NCI-H526 (cell line): Measurements from ENCODE around the gene KDM3B.
"Not testable (repeated sequence)": the region's sequence is repeated elsewhere in the genome, so short reads cannot be mapped to it uniquely, and the experiment has no call there.

Experiments used
- DNase-seq, 2 experiments: peaks; one replicate each; lab custom pipeline; 2025; lab: John Stamatoyannopoulos, UW

KDM3B gene

DNA sequence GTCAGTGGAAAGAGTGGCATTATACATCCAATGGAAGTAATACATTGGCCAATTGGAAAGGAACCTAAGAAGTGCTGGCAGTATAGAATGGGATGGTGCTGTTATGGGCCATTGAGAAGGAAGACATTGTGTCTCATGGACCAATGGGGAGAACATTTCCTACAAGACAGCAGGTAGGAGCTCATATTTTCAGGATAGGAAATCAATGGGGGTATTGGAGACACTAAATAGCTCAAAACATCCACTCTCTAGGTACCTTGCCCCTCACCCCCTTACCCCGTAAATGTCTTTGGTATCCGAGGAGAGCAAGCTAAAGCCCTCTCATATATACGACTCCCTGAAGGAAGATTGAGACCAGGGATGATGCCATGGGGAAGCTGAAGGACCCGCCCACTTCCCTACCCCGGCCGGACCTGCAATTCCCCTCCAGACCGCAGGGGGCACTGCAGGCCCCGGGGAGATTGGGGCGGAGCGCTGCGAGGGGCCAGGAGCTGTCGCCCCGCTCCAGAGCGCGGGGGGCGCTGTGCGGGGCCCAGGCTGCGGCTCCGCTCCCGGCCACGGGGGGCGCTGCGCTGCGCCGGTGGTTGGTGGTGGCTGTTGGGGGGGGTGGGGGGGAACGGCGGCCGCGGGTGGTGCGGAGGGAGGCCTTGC lies at the start of gene KDM3B:
Gene KDM3B, plus strand, starts transcription at position 615 of the 651 bp plus-strand sequence. CDS start 111 bp downstream, outside the sequence.
- peak; percentile 13 to 89 for DNase-seq

DNA sequence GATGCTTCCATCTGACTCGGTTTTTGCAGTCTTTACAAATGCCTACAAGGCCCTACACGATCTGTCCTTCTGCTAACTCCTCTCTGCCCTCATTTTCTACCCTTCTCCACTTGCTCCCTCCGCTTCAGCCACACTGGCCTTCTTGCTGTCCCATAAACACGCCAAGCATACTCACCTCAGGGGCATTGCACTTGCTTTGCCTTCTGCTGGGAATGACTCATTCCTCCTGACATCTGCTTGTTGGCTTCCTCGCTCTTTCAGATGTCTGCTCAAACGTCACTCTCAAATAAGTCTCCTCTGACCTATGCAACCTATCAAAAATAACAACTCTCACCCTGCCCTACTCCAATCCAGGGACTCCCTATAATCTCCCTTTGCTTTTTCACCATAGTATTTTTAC lies 49.1 kb upstream of the KDM3B start:
- no peak for DNase-seq

GRCh38 chr5:138305797-138306196 lies 46.7 kb upstream of the KDM3B start:
- DNase-seq = peak; percentile 21 to 25

- no peak for DNase-seq
These were observed 36.7 kb upstream of the KDM3B start for GRCh38 chr5:138315751-138316278.

DNA sequence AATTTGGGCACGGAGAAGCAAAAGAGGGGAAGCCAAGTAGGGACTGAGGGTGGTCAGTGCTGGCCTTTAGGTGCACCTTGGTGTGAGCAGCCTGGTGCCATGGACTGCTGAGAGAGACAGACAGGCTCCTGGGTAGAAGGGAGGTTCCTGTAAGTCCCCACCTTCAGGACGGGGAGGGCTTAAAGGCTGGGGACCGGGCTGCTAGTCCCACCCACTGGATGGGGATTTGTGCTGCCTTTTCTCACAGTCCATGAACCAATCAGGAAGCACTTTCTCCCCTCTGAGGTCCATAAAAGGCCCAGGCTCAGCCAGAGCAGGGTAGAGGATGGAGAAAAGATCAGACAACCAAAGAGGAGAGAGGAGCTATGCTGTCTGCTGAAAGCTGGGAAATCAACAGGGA lies 36.1 kb upstream of the KDM3B start:
- no peak for DNase-seq

DNA sequence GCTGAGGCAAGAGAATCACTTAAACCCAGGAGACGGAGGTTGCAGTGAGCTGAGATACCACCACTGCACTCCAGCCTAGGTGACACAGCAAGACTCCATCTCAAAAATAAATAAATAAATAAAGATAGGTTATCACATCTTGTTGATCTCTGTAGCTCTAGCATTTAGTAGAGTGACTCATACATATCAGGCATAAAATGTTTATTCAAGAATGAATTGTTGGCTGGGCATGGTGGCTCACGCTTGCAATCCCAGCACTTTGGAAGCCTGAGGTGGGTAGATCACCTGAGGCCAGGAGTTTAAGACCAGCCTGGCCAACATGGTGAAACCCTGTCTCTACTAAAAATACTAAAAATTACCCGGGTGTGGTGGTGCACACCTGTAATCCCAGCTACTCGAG lies 34.3 kb upstream of the KDM3B start:
- DNase-seq = not testable (repeated sequence)

DNA sequence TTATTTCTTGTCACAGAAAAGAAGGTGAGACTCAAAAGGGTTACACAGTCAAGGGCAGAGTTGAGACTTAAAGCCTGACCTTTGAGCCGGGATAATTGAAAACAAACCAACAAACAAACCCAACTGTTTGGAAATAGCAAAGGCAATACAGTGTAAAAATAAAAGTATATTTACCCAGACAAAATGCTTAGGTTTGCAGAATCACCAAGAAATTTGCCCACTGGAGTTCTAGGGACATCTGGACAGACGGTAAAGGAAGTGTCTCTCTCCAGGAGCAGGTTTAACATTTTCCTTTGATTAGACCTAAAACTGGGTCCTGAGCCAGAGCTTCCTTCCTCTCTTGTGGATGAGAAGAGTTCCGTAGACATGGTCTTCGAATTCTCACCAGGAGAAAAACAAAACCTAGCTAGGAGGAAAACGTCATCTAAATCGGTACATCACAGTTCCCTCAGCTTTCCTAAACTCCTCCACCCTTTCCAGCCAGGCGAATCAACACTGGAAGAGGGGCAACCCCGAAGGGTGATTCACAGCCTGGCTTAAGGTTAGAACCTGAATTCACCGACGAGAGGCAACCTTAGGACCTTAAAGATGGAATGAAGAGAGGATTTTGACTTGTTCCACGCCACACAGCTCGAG lies 21.6 kb upstream of the KDM3B start:
- no peak for DNase-seq

DNA sequence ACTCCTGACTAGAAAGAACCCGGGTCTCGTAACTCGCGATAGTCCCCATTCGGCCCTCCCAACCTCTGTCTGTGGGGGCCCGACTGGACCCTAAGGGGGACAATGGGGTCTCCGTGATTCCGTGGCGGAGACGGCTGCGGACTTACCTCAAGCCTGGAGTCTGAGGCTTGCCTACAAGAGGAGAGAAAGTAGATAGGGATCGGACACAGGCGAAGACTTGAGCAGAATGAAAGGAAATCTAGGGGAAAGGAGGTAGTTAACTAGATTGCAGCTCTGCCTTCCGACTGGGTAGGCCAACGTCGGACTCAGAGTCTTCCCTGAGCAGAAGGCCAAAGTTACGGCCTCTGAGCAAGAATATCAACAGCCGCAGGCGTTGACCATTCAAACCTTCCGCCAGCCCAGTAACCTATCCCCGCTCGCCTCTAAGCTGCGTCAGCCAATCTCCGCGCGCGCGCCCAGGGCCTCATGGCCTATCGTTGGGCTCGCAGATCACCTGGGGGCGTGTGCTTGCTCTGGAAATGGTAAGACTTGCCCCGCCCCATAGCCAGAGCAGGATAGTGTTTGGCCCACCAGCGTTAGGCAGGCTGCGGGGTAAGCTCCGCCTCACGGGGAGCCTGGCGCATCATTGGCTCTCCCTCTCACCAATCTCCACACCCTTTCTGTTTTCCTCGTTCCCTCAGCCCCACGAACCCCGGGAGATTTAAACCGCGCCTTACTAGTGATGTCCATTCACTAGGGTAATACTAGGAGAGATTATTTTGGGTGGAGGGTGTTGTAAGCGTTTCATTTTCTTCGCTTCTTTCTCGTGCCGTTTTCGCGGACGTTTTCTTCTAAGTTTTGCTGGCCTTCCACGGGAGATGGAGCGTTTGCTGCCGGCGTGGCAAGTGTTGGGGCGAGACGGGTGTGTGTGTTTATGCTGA lies 20.8 kb upstream of the KDM3B start, which contains the start of gene CDC25C:
Gene CDC25C, minus strand, starts transcription at position 356 of the 920 bp plus-strand sequence. CDS start 624 bp downstream, outside the sequence.
- DNase-seq = peak; percentile 98 to 99

DNA sequence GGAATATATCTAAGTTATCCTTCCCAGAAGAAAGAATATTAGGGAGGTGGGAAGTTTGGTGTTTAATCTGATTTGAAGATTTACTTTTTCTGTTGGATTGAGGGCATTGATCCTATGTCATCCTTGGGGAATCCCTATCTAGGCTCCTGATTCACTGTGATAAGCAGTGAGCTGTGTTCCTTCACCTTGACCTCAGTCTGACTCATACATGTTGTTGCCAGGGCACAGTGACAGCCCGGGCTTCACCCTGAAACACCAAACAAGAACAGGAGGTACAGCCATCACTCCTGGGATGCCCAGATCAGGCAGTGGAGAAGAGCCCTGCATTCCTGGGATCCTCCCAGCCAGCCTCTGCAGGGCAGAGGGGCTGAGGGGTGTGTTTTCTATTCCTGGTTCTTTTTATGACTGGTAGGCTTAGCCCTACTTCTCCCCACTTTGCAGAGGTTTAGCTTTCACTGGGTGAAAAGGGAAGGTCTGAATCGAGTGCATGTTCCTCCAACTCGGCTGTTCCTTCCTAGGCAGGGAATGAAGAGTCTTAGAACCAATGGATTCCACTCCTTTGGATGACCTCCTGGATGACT lies 17.5 kb upstream of the KDM3B start:
- no peak for DNase-seq

- peak in 1 of 2 experiments; percentile 84 for DNase-seq
These were observed 15.4 kb upstream of the KDM3B start for GRCh38 chr5:138336952-138337684.

- peak; percentile 88 to 96 for DNase-seq
These were observed 14.6 kb upstream of the KDM3B start, which contains the start of gene FAM53C for GRCh38 chr5:138337685-138338410. Gene FAM53C (plus strand): TSS chr5:138338266. CDS start chr5:138341336, 3,070 bp downstream.

DNA sequence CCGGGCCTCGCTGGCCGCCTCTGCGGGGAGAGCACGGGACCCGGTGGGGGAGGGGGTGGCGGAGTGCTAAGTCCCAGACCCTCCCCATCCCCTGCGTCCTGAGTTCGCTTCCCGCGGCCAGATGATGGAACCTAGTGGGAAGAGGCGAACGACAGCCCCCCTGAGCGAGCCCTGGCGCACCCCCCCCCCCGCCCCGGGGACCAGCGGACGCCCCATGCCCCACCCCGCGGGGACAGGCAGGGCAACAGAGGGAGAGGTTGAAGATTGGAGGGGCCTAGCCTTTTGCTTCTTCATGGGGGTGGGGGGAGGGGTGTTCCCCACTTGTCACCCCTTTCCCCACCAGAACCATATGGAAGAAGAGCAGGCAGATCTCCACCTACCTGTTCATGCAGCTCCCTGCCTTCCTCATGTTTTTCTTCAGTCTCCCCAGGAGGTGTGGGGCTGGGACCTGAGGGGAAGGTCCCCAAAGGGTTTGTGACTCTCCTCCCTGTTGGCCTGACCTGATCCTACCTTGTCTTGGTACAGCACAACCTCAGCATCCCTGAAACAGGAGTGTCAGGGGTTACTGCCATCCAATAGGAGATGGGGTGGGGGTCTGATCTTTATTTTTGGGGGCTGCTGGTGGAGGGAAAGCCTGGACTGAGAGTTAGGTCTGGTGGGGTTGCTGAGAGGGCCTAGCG lies 13.9 kb upstream of the KDM3B start:
- peak; percentile 11 to 26 for DNase-seq

- DNase-seq = peak in 1 of 2 experiments; percentile 22
These were observed 13.4 kb upstream of the KDM3B start for GRCh38 chr5:138339091-138339456.

GRCh38 chr5:138339464-138339863 lies 13.0 kb upstream of the KDM3B start:
- DNase-seq = no peak

- DNase-seq = no peak
These were observed 12.5 kb upstream of the KDM3B start for GRCh38 chr5:138340008-138340407.

DNA sequence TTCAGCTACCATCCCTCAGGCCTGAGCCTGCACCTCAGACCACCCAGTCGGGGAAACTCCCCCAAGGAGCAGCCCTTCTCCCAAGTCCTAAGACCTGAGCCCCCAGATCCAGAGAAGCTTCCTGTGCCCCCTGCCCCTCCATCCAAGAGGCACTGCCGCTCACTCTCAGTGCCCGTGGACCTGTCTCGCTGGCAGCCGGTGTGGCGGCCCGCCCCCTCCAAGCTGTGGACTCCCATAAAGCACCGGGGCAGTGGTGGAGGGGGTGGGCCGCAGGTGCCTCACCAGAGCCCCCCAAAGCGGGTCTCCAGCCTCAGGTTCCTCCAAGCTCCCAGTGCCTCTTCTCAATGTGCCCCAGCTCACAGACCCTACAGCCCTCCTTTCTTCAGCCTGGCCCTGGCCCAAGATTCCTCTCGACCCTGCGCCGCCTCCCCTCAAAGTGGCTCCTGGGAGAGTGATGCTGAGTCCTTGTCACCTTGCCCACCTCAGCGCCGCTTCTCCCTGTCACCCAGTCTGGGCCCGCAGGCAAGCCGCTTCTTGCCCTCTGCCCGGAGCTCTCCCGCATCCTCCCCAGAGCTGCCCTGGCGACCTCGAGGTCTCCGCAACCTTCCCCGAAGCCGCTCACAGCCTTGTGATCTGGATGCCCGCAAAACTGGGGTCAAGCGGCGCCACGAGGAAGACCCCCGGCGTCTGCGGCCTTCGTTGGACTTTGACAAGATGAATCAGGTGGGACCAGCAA lies 7.4 kb upstream of the KDM3B start:
- DNase-seq = no peak

GRCh38 chr5:138346889-138347288 lies 5.6 kb upstream of the KDM3B start:
- no peak for DNase-seq

DNA sequence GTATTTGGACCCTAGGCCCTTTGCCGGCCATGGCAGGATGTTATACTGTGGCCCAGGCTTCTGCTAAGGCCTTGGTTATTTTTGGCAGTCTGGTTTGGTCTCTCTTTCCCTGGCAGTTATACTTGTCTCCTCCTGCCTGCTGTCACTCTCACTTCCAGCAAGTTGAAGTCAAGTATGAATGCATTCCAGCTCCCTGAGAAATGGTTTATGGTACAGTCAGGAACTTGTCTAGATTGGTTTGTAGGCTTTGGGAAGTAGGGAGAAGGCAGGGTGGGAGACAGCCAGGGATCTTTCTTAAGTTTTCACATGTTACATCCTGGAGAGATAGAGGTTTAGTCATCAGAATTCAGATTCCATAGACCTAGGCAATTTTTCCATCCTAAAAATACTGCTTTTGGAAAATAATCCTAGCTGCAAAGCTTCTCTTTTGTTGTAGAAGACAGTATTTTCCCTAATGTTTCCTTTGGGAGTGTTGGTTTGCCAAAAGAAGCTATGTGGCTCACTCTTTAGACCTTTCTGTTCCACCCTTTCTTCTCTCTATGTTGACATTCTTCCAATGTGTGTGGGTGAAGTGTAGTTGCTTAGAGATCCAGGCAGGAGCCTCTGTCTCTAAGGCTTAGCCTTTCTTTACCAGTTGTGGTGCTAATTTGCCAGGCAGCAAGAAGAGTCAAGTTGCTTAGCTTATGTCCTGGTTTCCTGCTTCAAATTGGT lies 2.5 kb upstream of the KDM3B start:
- DNase-seq = no peak

GRCh38 chr5:138350563-138350890 lies 2.0 kb upstream of the KDM3B start:
- no peak for DNase-seq
